ENCODE data around the gene TCL1B.

DNA sequence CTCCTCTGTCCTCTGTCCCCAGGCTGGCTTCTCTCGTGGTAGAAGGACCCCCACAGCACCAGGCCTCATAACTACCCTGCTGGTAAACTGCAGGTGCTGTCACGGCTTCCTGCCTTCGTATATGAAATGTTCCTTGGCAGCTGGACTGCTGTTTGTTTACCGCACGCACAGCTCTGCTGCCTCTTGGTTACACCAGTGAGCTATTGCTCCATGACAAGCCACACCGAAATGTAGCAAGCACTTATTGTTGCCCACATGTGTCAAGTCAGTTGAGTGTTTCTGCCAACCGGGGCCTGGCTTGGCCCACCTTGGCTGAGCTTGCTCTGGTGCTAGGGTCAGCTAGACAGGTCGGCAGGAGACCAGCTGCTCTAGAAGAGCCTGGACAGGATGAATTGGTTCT is 21.7 kb upstream of the TCL1B start:
- TF ChIP-seq, protein P1, sequence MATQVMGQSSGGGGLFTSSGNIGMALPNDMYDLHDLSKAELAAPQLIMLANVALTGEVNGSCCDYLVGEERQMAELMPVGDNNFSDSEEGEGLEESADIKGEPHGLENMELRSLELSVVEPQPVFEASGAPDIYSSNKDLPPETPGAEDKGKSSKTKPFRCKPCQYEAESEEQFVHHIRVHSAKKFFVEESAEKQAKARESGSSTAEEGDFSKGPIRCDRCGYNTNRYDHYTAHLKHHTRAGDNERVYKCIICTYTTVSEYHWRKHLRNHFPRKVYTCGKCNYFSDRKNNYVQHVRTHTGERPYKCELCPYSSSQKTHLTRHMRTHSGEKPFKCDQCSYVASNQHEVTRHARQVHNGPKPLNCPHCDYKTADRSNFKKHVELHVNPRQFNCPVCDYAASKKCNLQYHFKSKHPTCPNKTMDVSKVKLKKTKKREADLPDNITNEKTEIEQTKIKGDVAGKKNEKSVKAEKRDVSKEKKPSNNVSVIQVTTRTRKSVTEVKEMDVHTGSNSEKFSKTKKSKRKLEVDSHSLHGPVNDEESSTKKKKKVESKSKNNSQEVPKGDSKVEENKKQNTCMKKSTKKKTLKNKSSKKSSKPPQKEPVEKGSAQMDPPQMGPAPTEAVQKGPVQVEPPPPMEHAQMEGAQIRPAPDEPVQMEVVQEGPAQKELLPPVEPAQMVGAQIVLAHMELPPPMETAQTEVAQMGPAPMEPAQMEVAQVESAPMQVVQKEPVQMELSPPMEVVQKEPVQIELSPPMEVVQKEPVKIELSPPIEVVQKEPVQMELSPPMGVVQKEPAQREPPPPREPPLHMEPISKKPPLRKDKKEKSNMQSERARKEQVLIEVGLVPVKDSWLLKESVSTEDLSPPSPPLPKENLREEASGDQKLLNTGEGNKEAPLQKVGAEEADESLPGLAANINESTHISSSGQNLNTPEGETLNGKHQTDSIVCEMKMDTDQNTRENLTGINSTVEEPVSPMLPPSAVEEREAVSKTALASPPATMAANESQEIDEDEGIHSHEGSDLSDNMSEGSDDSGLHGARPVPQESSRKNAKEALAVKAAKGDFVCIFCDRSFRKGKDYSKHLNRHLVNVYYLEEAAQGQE (IDR thresholded peaks at IDR 0.05; ENCODE audit: insufficient read depth in 1 of 2, low read depth in 2 of 2, low read length in 1 of 2) = no peak
- TF ChIP-seq, protein P2, sequence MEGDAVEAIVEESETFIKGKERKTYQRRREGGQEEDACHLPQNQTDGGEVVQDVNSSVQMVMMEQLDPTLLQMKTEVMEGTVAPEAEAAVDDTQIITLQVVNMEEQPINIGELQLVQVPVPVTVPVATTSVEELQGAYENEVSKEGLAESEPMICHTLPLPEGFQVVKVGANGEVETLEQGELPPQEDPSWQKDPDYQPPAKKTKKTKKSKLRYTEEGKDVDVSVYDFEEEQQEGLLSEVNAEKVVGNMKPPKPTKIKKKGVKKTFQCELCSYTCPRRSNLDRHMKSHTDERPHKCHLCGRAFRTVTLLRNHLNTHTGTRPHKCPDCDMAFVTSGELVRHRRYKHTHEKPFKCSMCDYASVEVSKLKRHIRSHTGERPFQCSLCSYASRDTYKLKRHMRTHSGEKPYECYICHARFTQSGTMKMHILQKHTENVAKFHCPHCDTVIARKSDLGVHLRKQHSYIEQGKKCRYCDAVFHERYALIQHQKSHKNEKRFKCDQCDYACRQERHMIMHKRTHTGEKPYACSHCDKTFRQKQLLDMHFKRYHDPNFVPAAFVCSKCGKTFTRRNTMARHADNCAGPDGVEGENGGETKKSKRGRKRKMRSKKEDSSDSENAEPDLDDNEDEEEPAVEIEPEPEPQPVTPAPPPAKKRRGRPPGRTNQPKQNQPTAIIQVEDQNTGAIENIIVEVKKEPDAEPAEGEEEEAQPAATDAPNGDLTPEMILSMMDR (IDR thresholded peaks at IDR 0.05) = no peak

All from Panc1 (cell line).